Inflammatory macrophage treated with lipopolysaccharide for 4 hours (primary cell): Measurements from ENCODE around the gene BRD1.
"Not testable (repeated sequence)": the region's sequence is repeated elsewhere in the genome, so short reads cannot be mapped to it uniquely, and the experiment has no call there.

ENCODE experiments used
- DNase-seq: peaks from one replicate; pipeline ENCODE4 v3.0.0-alpha.2; 2020

BRD1 gene

DNA sequence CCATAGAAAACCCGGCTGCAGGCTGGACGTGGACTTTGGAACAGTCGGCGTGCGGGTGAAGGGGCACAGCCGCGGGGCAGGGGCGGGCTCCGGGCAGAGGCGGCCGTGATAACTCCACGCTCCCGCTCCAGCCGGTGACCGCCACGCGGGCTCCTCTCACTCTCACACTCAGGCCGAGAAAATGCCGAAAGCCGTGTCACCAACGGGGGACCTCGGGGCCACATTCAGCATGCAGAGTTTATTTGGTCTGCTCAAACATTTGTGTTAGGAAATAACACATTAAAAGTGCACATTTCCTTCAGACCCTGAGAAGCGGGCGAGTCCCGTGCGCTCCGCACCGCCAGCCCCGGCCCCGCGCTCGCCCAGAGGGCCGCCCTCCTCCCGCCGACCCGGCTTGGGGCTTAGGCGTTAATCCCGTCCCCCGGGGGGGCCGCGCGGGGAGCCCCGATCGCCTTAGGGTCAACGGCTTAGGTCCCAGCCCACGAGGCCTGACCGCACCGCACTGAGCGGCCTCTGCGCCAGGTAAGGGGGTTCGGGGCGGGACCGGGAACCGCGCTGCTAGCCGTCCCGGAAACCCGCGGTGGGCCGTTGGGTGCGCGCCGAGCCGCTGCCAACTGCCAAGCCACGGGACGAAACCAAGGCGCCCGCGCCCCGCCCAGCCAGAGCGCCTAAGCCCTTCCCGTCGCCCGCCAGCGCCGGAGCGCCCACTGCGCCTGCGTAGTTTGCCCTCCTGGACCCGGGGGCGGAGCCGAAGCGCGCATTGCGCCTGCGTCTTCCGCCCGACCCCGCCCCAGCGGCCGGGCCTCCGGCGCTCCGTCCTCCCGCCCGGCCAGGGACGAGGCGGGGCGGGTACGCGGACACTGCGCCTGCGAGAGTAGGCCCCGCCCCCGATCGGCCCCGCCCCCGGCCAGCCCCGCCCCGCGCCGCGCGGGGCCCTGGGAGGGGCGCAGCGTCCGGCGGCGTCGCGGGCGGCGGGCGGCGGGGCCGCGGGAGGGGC is 25.5 kb upstream of the BRD1 start, which contains the start of gene ZBED4:
Gene ZBED4, plus strand, starts transcription at position 947 of the 997 bp plus-strand sequence. CDS start 29,819 bp downstream, outside the sequence.
- DNase-seq: peak; percentile 99

DNA sequence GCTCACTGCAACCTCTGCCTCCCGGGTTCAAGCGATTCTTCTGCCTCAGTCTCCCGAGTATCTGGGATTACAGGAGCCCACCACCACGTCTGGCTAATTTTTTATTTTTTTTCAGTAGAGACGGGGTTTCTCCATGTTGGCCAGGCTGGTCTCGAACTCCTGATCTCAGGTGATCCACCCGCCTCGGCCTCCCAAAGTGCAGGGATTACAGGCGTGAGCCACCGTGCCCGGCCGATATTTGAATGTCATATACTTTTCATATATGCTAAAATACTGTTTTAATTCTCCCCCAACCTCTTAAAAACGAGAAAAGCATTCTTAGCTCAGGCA is 24.9 kb upstream of the BRD1 start:
- not testable (repeated sequence) for DNase-seq

GRCh38 chr22:49850959-49851802 is 23.5 kb upstream of the BRD1 start:
- no peak for DNase-seq

DNA sequence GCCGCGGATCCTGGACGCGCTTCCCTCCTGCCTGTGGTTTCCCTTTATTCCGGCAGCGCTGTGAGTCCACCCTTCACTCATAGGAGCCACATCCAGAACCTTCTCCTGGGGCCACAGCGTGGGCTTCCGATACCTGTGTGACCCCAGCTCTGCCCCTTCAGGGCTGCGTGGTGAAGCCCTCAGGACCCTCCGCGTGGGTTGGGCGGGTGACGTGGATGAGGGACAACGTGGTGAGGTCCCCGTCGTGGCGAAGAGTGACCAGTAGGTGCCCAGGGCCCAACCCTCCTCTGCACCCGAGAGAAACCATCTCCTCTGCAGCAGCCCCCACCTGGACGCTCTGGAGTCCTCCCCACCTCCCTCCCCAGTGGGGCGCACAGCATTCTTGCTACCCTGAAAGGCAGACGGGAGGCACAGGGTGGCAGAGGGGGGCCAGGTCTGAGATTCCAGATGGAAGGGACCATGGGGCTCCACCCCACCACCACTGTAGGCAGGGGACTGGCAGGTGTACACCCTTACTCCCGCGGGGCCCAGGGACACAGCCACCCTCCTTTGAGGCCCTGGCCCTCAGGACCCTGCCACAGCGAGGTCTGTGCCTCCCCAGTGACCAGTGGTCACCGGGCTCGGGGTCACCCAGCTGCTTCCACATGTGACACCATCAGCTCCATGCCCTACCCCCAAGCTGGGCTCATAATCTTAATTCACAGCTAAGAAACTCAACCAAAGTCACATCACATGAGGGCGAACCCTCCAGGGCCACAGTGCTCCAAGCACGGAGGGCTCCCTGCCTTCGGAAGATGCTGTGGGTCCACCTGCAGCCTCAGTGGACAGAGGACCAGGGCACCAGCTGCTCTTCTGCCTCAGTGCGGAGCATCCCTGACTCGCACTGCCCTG is 22.6 kb upstream of the BRD1 start:
- no peak for DNase-seq

DNA sequence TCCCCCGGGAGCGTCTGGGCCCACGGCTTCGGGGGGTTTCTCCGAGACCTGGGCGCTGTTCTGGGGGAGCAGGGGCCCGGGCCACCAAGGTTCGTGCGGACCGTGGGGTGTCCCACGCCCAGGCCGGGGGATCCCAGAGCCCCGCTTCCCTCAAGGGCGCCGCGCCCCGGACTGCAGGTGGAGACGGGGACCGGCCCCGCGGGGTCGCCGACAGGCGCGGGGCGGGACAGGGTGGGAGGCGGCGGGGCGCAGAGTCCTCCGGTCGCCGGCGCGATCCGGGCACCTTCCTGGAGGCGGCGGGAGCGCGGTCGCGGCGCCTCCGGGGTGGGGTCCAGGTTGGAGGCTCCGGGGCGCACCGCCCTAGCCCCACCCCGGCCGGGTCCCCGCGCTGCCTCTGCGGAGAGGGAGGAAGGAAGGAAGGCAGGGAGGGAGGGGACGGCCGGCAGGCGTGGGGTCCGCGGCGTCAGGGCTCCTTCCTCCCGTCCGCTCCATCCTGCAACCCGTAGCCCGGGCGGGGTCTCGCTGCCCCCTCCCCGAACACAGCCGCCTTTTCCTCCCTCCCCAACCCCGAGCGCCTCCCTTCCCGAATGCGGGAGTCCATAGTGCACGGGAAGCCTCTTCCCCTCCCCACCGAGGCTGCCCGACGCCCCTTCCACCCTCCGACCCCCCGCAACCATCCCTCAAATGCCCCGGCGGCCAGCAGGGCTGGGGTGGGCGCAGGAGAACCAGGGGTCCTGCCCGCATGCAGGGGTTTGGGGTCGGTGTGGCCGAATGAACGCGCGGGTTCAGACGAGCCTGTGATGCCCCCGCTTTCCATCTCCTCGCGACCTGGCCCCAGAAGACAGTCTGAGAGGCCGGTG is 21.7 kb upstream of the BRD1 start:
- DNase-seq: no peak

- no peak for DNase-seq
Observed at GRCh38 chr22:49848690-49849160, 21.1 kb upstream of the BRD1 start.

- peak; percentile 64 for DNase-seq
Observed at GRCh38 chr22:49847751-49848689, 20.3 kb upstream of the BRD1 start.

DNA sequence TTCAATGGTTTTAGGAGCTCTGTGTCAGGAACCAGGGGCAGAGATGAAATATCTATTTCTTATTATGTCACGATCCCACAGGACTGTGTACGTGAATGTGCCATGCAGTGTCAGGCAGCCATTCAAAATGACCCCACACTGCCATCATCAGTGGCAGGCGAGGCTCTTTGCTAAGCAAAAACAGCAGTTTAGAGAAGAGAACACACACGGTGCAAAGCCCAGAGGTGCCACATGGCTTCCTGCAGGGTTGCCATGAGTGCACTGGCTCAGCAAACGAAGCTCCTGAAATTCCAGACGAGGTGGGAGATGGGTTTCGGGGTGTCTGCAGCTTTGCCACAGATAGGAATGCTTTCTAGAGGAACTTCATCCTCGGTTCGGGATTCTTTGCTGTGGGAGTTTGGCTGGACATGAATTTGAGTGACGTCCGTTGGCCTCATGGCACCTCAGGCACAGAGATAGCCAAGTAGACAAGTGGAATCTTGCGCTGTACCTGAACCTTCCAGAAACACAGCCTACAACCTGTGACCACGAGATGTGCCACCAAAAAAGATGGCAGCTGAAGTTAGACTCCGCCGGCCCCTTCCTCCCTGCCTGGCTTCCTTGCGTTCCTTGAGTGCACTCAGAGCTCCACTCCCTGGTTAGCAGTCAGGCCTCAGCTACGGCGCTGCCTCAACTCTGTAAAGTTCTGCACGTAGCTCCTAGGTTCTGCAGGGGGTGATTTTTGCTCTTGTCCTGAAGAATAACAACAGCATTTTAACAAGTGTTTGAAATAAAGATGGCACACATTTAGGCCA is 18.2 kb upstream of the BRD1 start:
- no peak for DNase-seq

DNA sequence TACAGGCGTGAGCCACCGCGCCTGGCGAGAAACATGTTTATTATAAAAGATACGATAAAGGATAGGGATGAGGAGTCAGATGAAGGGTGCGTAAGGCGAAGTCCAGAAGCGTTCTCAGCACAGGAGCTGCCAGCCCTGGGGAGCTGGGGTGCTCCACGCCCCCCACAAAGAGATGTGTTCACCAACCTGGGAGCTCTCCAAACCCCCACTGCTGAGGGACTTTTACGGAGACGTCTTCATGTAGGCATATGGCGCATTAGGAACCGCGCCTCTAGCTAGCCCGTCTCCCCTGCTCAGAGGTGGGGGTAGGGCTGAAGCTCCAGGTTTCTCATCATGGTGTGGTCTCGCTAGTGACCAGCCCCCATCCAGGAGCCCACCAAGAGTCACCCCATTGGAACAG is 17.6 kb upstream of the BRD1 start:
- DNase-seq: no peak

DNA sequence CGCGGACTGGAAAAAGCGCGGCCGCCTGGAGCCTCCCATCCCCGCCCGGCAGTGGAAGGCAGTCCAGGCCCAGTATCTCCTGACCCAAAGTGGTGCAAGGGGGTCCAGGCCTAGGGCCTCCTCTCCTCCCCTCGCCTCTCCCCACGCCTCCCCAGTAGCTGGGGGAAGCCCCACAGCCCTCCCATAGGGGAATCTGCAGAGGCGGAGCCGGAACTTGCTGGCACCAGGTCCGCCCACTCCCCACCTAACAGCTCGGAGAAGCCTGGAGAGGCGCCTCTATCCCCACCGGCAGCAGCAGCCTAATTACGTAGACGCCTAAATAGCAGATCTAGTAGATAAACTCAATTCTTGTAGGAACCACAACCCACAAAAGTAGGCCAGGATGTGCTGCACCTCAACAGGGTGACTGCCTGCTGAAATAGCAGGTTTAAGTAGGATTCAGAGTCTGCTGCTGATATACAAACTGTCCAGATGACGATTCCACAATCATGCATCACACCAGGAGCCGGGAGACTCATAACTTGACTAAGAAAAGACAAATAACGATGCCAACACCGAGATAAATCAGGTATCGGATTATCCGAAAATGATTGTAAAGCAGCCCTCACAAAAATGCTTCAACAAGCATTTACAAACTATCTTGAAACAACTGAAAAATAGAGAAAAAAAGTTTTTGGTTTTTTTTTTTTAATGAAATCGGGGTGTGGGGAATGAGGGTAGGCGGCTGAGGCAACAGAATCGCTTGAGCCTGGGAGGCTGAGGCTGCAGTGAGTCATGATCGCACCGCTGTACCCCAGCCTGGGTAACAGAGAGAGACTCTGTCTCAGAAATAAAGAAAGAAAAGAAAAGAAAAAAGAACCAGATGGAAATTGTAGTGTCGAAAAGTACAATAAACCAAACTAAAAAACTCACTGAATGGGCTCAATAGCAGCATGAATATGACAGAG is 11.4 kb upstream of the BRD1 start:
- peak; percentile 42 for DNase-seq

DNA sequence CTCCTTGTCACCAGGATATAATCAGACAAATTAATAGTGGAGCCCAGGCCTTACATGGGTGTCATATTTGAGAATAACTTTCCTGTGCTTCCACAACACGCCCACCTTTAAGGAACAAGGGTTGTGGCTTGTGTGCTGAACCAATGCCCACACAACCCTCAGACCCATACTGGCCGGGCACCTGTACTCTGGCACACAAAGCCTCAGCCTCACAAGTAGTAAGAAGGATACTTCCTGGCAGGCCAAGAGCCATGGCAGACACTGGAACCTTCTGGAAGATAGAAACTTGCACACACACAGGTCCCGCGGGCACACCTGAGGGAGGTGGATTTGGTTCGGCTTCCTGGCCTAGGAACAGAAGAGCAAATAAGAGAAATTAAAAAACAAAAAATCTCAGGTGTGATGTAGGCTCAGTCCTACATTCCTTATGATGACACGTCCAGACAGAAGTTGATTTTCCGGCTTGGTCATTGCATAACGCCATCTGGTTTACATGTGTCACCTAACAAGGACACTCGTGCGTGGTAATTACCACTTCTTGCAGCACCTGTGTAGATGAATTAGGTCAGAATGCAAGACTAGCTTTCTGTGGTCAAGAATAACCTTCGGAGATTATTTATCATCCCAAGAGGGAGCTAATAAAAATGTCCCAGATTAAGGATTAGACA is 5.8 kb upstream of the BRD1 start:
- DNase-seq: no peak

DNA sequence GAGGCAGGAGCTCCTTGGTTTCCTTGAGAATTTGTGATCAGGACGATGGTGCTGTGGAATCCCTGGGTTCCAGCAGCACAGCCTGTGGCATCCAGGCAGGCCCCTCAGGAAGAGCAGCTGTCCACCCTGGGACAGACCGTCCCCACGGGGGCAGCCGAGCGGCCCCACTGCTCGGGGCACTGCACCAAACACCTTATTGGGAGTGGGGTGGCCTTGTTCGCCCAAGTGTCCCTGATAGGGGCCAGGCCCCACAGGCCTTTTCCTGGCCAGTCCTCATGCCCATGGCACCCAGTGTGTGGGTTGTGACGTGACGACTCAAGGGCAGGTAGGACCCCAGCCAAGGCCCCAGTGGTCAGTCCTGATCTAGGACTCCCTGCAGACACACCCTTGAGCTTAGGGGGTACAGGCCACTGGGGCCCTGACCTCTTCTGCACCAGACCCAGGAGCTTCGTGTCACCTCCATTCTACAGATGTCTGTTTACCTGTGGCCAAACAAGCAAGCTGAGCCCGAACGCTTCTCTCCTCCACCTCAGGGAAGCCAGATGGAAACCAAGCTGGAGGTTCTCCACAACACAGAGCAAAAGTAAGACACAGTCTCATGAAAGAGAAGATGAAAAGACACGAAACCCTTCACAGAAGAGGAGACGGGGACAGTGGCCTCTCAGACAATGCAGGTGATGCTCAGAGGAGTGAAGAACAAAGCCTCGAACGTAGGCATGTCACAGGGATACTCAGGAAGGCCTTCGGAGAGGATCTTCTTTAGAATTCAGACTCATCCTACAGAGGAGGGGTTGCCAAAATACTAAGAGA is 1.6 kb upstream of the BRD1 start:
- DNase-seq: no peak

DNA sequence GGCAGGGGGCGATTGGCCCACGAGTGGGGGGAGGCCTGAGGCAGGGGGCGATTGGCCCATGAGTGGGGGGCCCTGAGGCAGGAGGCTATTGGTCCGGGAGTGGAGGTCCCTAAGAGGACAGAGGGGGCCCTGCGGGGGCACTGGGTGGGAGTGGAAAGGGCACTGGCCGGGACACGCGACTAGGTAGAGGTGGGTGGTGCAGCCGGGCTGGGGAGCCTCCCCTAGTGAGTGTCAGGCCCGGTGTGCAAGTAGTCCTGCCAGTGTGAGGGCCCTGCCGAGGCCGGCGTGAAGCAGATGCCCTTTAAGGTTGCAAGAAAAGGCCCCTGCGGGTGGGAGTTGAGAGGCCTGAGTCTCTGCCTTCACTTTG is 909 bp upstream of the BRD1 start:
- no peak for DNase-seq

DNA sequence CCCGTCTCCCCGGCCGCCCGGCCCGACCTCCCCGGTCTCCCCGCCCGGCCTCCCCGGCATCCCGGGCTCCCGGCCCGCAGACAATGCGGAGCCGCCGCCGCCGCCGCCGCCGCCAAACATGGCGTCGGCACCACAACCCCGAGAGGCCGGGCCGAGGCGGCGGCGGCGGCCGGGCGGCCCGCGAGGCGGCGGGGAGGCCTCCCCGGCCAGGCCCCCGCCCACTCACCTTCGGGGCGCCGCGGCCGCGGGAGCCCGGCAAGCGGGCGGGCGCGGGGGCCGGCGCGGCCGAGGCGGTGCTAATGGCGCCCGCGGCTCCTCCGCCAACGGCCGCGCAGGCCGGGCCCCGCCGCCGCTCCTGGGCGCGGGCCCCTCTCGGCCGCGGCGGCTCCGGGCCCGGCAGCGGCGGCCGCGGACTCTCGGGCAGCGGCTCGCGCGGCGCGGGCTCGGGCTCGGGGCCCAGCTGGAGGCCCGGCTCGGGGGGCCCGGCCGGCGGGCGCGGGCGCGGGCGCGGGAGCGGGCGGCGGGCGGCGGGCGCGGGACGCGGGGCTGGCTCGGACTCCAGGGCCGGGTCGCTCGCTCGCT is 311 bp downstream of the BRD1 start:
- DNase-seq: peak; percentile 49

DNA sequence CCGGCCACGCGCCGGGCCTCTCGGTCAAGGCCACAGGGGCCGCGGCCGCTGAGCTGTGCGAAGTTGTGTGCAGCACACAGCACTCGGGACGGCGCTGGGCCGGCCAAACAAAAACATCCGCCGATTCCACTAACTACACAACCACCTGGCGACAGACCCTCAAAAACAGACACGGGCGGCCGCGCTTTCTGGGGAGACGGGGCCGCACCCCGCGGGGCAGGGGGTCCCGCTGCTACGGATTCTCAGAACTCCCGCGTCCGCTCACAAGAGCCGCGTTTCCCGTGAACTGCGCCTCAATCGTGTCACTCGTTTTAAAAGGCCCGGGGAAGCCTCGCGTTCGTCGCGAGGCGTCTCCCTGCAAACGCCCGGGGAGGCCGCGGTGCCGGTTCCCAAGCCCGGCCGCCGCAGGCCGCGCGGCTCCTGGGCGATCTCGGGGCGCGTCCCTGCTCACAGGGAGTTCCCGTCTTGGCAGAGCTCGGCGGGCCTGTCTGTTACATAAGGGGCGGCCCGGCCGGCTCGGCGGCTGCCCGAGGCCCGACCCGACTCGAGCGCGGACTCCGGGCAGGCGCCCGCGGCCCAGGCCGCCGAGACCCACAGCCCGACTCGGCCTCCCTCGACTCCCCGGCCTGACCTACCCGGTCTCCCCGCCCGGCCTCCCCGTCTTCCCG is 936 bp downstream of the BRD1 start:
- DNase-seq: peak; percentile 54
